Subcutaneous abdominal adipose tissue (tissue), 5 donors: ENCODE measurements around the gene HMGN5.

Source experiments
- H3K27ac ChIP-seq: one replicate; pipeline ENCODE4 v1.7.0; 2013; ENCODE audit warnings: low read depth, mild to moderate bottlenecking, inconsistent platforms, low read length, moderate library complexity
- H3K27me3 ChIP-seq, 5 donors: one replicate each; pipeline ENCODE4 v1.7.0; 2013; ENCODE audit warnings: low read length in 5 of 5, inconsistent platforms in 1 of 5; ENCODE audit not compliant: control insufficient read depth in 5 of 5, insufficient read depth in 4 of 5
- H3K36me3 ChIP-seq, 5 donors: one replicate each; pipeline ENCODE4 v1.7.0; 2013; ENCODE audit warnings: low read length in 5 of 5; ENCODE audit not compliant: control insufficient read depth in 5 of 5, insufficient read depth in 5 of 5
- H3K4me1 ChIP-seq, 5 donors: one replicate each; pipeline ENCODE4 v1.7.0; 2013; ENCODE audit warnings: low read length in 5 of 5, mild to moderate bottlenecking in 3 of 5, moderate library complexity in 1 of 5; ENCODE audit not compliant: control insufficient read depth in 5 of 5, insufficient read depth in 5 of 5
- H3K4me3 ChIP-seq, 5 donors: one replicate each; pipeline ENCODE4 v1.7.0; 2013; ENCODE audit warnings: low read length in 5 of 5, low read depth in 1 of 5
- H3K9ac ChIP-seq, 5 donors: one replicate each; pipeline ENCODE4 v1.7.0; 2013; ENCODE audit warnings: low read length in 5 of 5, mild to moderate bottlenecking in 4 of 5, moderate library complexity in 3 of 5
- H3K9me3 ChIP-seq, 5 donors: one replicate each; pipeline ENCODE4 v1.7.0; 2013; ENCODE audit warnings: low read length in 5 of 5; ENCODE audit not compliant: control insufficient read depth in 5 of 5
- donor health status: healthy.
- donor health status: healthy.
- donor health status: healthy.
- donor health status: healthy.
- donor health status: healthy.

HMGN5 gene

DNA sequence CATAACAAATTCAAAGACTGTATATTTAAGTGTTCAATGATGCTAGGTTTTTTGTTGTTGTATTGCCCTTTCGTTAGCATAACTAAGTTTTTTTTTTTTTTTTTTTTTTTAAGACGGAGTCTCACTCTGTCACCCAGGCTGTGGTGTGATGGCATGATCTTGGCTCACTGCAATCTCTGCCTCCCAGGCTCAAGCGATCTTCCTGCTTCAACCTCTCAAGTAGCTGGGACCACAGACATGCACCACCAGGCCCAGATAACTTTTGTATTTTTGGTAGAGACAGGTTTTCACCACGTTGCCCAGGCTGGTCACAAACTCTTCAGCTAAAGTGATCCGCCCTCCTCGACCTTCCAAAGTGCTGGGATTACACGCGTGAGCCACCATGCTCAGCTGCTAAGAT is 7.2 kb upstream of the HMGN5 start:
- peaks cover 0 to 8% (median 0%) of the 10 kb centered on the region in 5 donors for H3K4me1 ChIP-seq

DNA sequence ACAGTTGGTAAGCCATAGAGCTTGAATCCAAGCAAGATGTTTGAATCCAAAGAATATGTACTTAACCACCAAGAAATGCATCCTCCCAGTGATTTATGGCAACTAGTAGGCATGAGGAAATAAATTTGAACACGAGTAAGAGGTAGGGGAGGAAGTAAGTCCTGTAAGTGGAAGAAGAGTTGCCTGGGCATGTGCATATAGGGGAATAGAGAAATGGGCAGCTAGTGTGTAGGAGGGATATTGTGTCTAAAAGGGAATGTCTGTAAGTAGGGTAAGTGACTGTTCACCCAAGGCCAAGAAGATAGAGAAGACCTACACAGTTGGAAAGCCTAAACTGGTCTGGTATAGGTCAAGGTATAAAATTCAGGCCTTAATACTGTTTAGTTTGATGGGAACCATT is 4.8 kb upstream of the HMGN5 start:
- Histone ChIP-seq H3K27me3 (peaks cover 0 to 2% (median 0%) of the 10 kb centered on the region in 5 donors), H3K9ac (no peak overlapping the region), H3K27ac (no peak overlapping the region), H3K4me1 (peaks cover 0 to 9% (median 4%) of the 10 kb centered on the region in 5 donors), H3K9me3 (no peaks in the 10 kb centered on the region), H3K4me3 (no peak overlapping the region), H3K36me3 (no peaks in the 10 kb centered on the region)

More for the DNA sequence above, 7.2 kb upstream of the HMGN5 start:
- Histone ChIP-seq H3K9ac (no peak overlapping the region), H3K27me3 (no peaks in the 10 kb centered on the region), H3K9me3 (no peaks in the 10 kb centered on the region), H3K27ac (no peak overlapping the region), H3K4me3 (no peak overlapping the region), H3K36me3 (no peaks in the 10 kb centered on the region)

DNA sequence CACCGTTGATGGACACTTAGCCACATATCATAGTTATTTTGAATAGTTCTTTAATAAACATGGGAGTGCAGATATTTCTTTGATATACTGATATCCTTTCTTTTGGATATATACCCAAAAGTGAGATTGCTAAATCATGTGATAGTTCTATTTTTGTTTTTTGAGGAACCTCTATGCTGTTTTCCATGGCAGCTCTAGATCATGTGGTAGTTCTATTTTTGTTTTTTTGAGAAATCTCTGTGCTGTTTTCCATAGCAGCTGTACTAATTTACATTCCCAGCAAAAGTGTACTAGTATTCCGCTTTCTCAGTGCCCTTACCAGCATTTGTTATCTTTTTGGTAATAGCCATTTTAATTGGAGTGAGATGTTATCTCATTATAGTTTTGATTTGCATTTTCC is 3.8 kb upstream of the HMGN5 start:
- Histone ChIP-seq H3K9me3 (no peaks in the 10 kb centered on the region), H3K4me1 (peaks cover 0 to 17% (median 5%) of the 10 kb centered on the region in 5 donors), H3K4me3 (no peak overlapping the region), H3K27ac (no peak overlapping the region), H3K36me3 (no peaks in the 10 kb centered on the region), H3K9ac (no peak overlapping the region), H3K27me3 (peaks cover 0 to 2% (median 0%) of the 10 kb centered on the region in 5 donors)

DNA sequence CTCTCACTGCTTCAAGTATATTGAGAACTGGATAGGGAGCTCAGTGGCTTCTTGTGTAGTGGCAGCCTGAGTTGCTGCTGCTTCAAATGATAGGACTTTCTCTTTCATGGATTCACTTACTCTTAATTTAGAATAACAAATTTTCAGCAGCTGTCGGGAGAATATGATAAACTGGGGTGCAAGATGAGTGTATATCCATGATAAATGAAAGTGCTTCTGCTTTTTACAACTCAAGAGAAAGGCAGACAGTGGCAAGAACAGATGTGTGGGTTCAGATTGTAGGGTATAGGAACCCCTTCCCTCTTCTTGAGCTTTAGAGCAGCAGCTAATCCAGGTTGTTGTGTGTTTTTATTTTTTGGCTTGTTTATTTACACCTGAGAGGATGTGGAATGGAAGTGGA is 1.2 kb upstream of the HMGN5 start:
- Histone ChIP-seq H3K9ac (peak overlapping the region in 3 of 5 donors; percentile 59 to 78 (median 71)), H3K36me3 (no peaks in the 10 kb centered on the region), H3K27me3 (peaks cover 0 to 2% (median 0%) of the 10 kb centered on the region in 5 donors), H3K4me1 (peaks cover 0 to 17% (median 5%) of the 10 kb centered on the region in 5 donors), H3K27ac (peak overlapping the region; percentile 18), H3K4me3 (peak overlapping the region; percentile 34 to 97 (median 83)), H3K9me3 (no peaks in the 10 kb centered on the region)

DNA sequence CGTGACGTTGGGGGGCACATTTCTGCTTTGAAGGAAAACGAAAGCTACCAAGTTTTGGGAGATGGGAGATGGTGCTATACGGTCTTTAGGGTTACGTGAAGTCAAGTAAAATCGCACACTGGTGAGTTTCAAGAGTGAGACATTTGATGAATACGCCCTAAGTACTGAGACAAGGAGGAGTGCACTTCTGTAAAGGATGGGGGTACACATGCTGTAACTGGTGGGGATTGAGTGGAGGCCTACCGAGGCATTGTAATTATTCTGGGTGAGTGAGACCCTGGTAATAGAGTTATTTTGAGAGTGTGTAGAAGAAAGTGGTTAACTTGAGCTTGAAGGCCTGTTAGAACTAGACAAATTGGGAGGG is 725 bp upstream of the HMGN5 start:
- peak overlapping the region; percentile 51 for H3K27ac ChIP-seq

DNA sequence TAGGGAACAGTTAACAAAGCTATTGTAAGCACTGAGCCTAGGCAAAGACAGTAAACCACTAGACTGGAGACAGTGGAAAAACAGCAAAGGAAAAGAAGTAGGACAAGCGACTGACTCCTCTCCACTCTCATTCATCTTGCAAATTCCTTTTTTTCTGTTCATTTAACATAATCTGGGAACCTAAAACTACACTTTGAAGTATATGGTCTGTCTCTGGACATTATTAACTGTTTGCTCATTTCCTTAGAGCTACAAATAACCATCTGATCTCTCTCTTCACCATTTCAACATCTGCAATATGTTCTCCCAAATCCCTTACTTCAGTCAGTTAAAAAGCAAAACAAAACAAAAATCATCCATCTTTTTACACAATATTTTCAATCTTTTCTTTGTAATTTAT is 642 bp downstream of the HMGN5 start:
- Histone ChIP-seq H3K27me3 (peaks cover 0 to 2% (median 0%) of the 10 kb centered on the region in 5 donors), H3K4me1 (peaks cover 0 to 14% (median 5%) of the 10 kb centered on the region in 5 donors), H3K9me3 (no peaks in the 10 kb centered on the region), H3K4me3 (peak overlapping the region; percentile 79 to 97 (median 87)), H3K36me3 (no peaks in the 10 kb centered on the region), H3K9ac (peak overlapping the region in 4 of 5 donors; percentile 46 to 78 (median 54)), H3K27ac (peak overlapping the region; percentile 11)

More for the DNA sequence above, 725 bp upstream of the HMGN5 start:
- peaks cover 0 to 2% (median 0%) of the 10 kb centered on the region in 5 donors for H3K27me3 ChIP-seq
- peak overlapping the region; percentile 79 to 97 (median 87) for H3K4me3 ChIP-seq
- H3K36me3 ChIP-seq, result no peaks in the 10 kb centered on the region
- peak overlapping the region; percentile 59 to 82 (median 71) for H3K9ac ChIP-seq
- H3K9me3 ChIP-seq, result no peaks in the 10 kb centered on the region
- peaks cover 0 to 17% (median 5%) of the 10 kb centered on the region in 5 donors for H3K4me1 ChIP-seq

DNA sequence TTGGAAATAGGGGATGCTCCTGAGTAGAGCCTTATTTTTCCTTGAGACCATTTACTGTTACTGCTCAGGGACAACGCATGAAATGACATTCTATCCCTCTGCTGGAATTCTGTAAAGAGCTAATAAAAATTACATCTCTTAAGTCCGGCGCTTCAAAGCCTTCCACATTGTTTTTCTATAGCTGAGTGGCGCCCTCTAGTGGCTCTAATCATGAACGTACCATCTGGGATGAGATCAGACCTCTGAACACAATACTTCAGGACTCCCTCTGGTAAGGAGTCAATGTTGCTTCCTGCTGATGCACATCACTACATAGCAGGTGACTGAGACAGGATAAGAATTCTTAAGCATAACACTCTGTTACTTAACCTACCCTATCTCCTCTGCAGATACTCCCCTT is 6.0 kb downstream of the HMGN5 start:
- no peaks in the 10 kb centered on the region for H3K27me3 ChIP-seq
- no peak overlapping the region for H3K4me3 ChIP-seq
- H3K9me3 ChIP-seq, result no peaks in the 10 kb centered on the region
- H3K36me3 ChIP-seq, result no peaks in the 10 kb centered on the region
- H3K9ac ChIP-seq, result no peak overlapping the region
- peaks cover 0 to 1% (median 0%) of the 10 kb centered on the region in 5 donors for H3K4me1 ChIP-seq
- no peak overlapping the region for H3K27ac ChIP-seq

DNA sequence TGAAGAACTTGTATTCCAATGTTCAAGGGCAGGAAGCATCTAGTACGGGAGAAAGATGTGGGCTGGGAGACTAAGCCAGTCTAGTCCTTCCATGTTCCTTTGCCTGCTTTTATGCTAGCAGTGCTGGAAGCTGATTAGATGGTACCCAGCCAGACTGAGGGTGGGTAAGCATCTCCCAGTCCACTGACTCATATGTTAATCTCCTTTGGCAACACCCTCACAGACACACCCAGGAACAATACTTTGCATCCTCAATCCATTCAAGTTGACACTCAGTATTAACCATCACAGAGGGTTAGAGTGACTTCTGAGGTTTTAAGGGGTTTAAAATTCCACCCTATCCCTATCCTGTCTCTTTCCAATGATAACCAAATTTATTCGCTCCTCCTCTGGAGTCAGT is 6.5 kb downstream of the HMGN5 start:
- Histone ChIP-seq H3K9me3 (no peaks in the 10 kb centered on the region), H3K4me1 (no peaks in the 10 kb centered on the region), H3K4me3 (no peak overlapping the region), H3K9ac (no peak overlapping the region), H3K27me3 (no peaks in the 10 kb centered on the region), H3K27ac (no peak overlapping the region), H3K36me3 (no peaks in the 10 kb centered on the region)

DNA sequence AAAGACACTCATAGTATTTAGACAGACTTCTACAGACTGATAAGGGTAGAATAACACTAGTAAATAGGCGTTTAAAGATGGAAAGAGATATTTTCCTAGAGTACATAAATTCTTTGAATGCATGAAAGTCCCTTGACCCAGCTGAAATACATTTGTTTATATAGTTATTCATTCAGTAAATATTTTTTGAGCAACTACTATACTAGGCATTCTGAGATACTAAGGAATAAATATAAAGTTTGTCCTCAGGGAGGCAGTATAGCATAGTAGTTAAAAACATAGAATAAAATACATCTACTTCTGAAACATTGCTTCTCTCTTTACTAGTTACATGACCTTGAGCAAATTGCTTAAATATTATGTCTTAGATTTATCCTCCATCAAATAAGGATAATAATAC is 27.4 kb downstream of the HMGN5 start:
- Histone ChIP-seq H3K4me3 (no peak overlapping the region), H3K27me3 (peaks cover 0 to 3% (median 0%) of the 10 kb centered on the region in 5 donors), H3K4me1 (no peaks in the 10 kb centered on the region), H3K27ac (no peak overlapping the region), H3K9ac (no peak overlapping the region), H3K36me3 (no peaks in the 10 kb centered on the region), H3K9me3 (no peaks in the 10 kb centered on the region)

DNA sequence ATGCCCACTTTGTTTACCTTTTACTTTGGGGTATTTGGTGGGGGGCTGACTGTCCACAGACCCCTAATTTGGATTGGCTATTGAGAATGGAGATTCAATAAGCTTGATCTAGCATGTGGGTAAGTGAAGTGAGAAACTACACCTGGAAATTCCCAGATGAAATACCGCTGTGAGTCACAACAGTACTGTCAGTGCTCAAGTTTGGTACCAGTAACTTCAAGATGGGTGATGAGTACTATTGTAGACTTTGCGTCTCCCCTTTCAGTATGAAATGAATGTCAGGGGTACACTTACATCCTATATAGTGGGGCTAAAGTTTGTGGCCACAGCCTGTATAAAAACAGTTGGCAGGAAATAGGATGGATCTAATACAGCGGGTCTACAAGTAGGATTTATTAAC is 33.3 kb downstream of the HMGN5 start:
- Histone ChIP-seq H3K27ac (no peak overlapping the region), H3K27me3 (peaks cover 0 to 4% (median 3%) of the 10 kb centered on the region in 5 donors), H3K36me3 (no peaks in the 10 kb centered on the region), H3K9me3 (no peaks in the 10 kb centered on the region), H3K4me3 (no peak overlapping the region), H3K9ac (no peak overlapping the region), H3K4me1 (no peaks in the 10 kb centered on the region)
